Activated CD8-positive, alpha-beta T cell treated with anti-CD3 and anti-CD28 coated beads for 36 hours (primary cell): Measurements from ENCODE around the gene CD22. TPM values are rescaled to one million over a fixed set of nuclear protein-coding genes. Genes with fewer than 3 reads are reported as not detected.

Experiments used
- ATAC-seq: fragments of 200-7000 bp; cut with Tn5 transposase; one replicate; pipeline ENCODE4 v1.10.0; 2021; ENCODE audit warnings: mild to moderate bottlenecking, moderate library complexity
- CTCF ChIA-PET: fragments of 350-600 bp; sonication (Branson Sonifier 250); formaldehyde crosslinking; loops from one replicate; lab custom pipeline; 2021; ENCODE audit warnings: antibody characterized with exemption; lab: Charles Lee
- POLR2A ChIA-PET: fragments of 350-600 bp; sonication (Branson Sonifier 250); formaldehyde crosslinking; loops from one replicate; lab custom pipeline; 2021; ENCODE audit warnings: antibody characterized with exemption; lab: Charles Lee
- DNase-seq: peaks from one replicate; pipeline ENCODE4 v3.0.0-alpha.2; 2020
- H3K27ac Mint-ChIP-seq: one replicate; pipeline ENCODE4 v1.8.0; 2021; ENCODE audit warnings: mild to moderate bottlenecking, mixed read lengths
- H3K27me3 Mint-ChIP-seq: one replicate; pipeline ENCODE4 v1.8.0; 2021; ENCODE audit warnings: mixed read lengths
- H3K36me3 Mint-ChIP-seq: one replicate; pipeline ENCODE4 v1.8.0; 2021; ENCODE audit warnings: low read depth, mixed read lengths
- H3K4me1 Mint-ChIP-seq: one replicate; pipeline ENCODE4 v1.8.0; 2021; ENCODE audit warnings: low read depth, mixed read lengths
- H3K4me3 Mint-ChIP-seq: one replicate; pipeline ENCODE4 v1.8.0; 2021; ENCODE audit warnings: mild to moderate bottlenecking, moderate library complexity, mixed read lengths
- H3K9me3 Mint-ChIP-seq: one replicate; pipeline ENCODE4 v1.8.0; 2021; ENCODE audit warnings: mixed read lengths
- CTCF ChIP-seq: fragments of 200-600 bp; IDR thresholded peaks from one replicate; pipeline ENCODE4 v1.8.0; 2022; ENCODE audit warnings: antibody characterized with exemption, mild to moderate bottlenecking
- intact Hi-C: fragments of 100-400 bp; cut with micrococcal nuclease; formaldehyde crosslinking; loops from one replicate; pipeline ENCODE4 v1.10.0; 2022
- total RNA-seq, 2 experiments: library from RNA; stranded (reverse); gene quantifications; one replicate each; pipeline ENCODE4 v1.2.3, GENCODE V29; 2021

CD22 gene
- total RNA-seq, 2 experiments from 2014 or later = 2.3 to 2.8 TPM

- Mint-ChIP-seq H3K9me3 (no peaks in the 10 kb centered on the region), H3K27ac (no peak overlapping the region), H3K4me3 (no peak overlapping the region), H3K27me3 (peaks cover 2% of the 10 kb centered on the region), H3K4me1 (peaks cover 37% of the 10 kb centered on the region), H3K36me3 (no peaks in the 10 kb centered on the region)
- DNase-seq (no peak), ATAC-seq (no peak)
- intact Hi-C loops = no loop called here
- ChIA-PET CTCF (interaction anchor here (2.7 kb wide), 1 partner anchor 144 kb away, joined by 11 read pairs; no protein-coding TSS in a partner anchor), POLR2A (no interaction called here)
- TF ChIP-seq CTCF = no peak
These were observed 21.6 kb downstream of the CD22 start for GRCh38 chr19:35350591-35350990.

GRCh38 chr19:35351411-35352176 is 22.6 kb downstream of the CD22 start:
- peaks cover 27% of the 10 kb centered on the region for H3K4me1 Mint-ChIP-seq
- ChIA-PET POLR2A (no interaction called here), CTCF (interaction anchor here (1.4 to 3.7 kb wide), 7 partner anchors 10 to 240 kb away, joined by 4 to 45 read pairs (median 11); no protein-coding TSS in a partner anchor)
- H3K4me3 Mint-ChIP-seq = no peak overlapping the region
- H3K9me3 Mint-ChIP-seq = no peaks in the 10 kb centered on the region
- no peak overlapping the region for H3K27ac Mint-ChIP-seq
- no peaks in the 10 kb centered on the region for H3K36me3 Mint-ChIP-seq
- H3K27me3 Mint-ChIP-seq = peaks cover 2% of the 10 kb centered on the region
- intact Hi-C loops = loop anchor here (2.0 kb wide), 1 partner anchor 143 kb away; no protein-coding TSS in a partner anchor
- ATAC-seq (no peak), DNase-seq (no peak)
- no peak for TF ChIP-seq CTCF

GRCh38 chr19:35352177-35352447 is 23.1 kb downstream of the CD22 start:
- peaks cover 2% of the 10 kb centered on the region for H3K27me3 Mint-ChIP-seq
- H3K9me3 Mint-ChIP-seq = no peaks in the 10 kb centered on the region
- no peak overlapping the region for H3K27ac Mint-ChIP-seq
- peaks cover 21% of the 10 kb centered on the region for H3K4me1 Mint-ChIP-seq
- ChIA-PET CTCF (interaction anchor here (1.3 to 3.7 kb wide), 12 partner anchors 9 to 240 kb away, joined by 3 to 45 read pairs (median 6); no protein-coding TSS in a partner anchor), POLR2A (no interaction called here)
- DNase-seq = no peak
- no peaks in the 10 kb centered on the region for H3K36me3 Mint-ChIP-seq
- TF ChIP-seq CTCF = no peak
- no peak overlapping the region for H3K4me3 Mint-ChIP-seq
- no peak for ATAC-seq
- intact Hi-C loops = loop anchor here (2.0 kb wide), 1 partner anchor 143 kb away; no protein-coding TSS in a partner anchor

GRCh38 chr19:35352448-35353304 is 23.7 kb downstream of the CD22 start:
- POLR2A ChIA-PET = interaction anchor here (1.2 kb wide), 1 partner anchor 142 kb away, joined by 3 read pairs; no protein-coding TSS in a partner anchor
- DNase-seq (peak; percentile 82), ATAC-seq (peak; percentile 87)
- Mint-ChIP-seq H3K36me3 (no peaks in the 10 kb centered on the region), H3K4me3 (no peak overlapping the region), H3K9me3 (no peaks in the 10 kb centered on the region), H3K27me3 (peaks cover 2% of the 10 kb centered on the region), H3K4me1 (peaks cover 16% of the 10 kb centered on the region), H3K27ac (no peak overlapping the region)
- CTCF ChIA-PET = interaction anchor here (0.7 to 3.7 kb wide), 30 partner anchors 9 to 308 kb away, joined by 3 to 45 read pairs (median 4); no protein-coding TSS in a partner anchor
- intact Hi-C loops = loop anchor here (1.0 to 2.0 kb wide), 2 partner anchors 116 to 142 kb away; no protein-coding TSS in a partner anchor
- TF ChIP-seq CTCF = peak; percentile 95
